Globus pallidus (tissue), 1 donor: ENCODE data around the gene APOA1.

Experiments
- DNase-seq: peaks from one replicate; pipeline ENCODE4 v3.0.0-alpha.2; 2015; ENCODE audit warnings: low spot score

Gene APOA1

DNA sequence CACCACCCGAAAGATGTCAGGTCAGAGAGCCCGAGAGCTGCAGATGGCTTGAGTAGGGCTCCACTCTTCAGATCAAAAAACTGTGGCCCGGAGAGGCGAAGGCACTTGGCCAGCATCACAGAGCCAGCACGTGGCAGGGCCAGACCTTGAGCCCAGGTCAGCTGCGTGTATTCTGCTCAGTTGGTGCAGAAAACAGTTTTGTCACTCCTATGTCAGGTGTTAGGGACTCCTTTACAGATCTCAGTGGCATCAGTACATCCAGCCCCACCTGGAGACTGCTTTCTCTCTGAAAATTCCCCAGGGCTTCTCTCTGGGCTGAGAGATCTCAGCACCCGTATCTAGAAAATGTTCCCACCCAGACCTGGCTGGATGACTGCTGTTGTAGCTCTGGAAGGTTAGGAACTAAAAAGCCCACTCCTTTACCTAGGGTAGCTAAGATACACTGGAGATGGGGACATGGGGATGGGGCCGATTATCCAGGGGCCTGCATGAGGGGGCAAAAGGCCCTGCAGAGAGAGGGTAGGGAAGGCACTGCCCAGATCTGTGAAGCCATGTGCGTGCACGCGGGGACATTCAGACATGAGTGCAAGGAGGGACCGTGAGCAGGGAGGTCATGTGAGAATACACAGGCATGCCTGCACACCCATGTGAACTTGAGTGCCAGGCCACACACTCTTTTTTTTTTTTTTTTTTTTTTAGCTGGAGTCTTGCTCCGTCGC, 3.4 kb downstream of the APOA1 start:
- no peak for DNase-seq

DNA sequence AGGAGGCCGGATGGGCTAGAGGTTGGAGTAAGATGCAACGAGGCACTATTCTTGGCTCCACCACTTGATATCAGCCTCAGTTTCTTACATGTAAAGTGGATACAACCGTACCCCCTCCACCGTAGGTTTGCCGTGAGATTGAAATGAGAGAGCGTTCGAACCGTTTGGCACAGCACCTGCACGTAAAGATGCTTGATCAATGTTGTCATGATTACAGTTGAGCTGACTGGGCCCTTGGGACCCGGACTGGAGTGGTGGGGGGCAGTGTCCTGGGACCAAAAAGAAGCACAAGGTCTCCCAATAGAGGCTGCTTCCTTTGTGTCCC, 4.0 kb downstream of the APOA1 start:
- DNase-seq: no peak

DNA sequence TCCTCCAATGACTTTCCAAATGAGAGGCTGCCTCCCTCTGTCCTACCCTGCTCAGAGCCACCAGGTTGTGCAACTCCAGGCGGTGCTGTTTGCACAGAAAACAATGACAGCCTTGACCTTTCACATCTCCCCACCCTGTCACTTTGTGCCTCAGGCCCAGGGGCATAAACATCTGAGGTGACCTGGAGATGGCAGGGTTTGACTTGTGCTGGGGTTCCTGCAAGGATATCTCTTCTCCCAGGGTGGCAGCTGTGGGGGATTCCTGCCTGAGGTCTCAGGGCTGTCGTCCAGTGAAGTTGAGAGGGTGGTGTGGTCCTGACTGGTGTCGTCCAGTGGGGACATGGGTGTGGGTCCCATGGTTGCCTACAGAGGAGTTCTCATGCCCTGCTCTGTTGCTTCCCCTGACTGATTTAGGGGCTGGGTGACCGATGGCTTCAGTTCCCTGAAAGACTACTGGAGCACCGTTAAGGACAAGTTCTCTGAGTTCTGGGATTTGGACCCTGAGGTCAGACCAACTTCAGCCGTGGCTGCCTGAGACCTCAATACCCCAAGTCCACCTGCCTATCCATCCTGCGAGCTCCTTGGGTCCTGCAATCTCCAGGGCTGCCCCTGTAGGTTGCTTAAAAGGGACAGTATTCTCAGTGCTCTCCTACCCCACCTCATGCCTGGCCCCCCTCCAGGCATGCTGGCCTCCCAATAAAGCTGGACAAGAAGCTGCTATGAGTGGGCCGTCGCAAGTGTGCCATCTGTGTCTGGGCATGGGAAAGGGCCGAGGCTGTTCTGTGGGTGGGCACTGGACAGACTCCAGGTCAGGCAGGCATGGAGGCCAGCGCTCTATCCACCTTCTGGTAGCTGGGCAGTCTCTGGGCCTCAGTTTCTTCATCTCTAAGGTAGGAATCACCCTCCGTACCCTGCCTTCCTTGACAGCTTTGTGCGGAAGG, 4.8 kb downstream of the APOA1 start:
- no peak for DNase-seq

DNA sequence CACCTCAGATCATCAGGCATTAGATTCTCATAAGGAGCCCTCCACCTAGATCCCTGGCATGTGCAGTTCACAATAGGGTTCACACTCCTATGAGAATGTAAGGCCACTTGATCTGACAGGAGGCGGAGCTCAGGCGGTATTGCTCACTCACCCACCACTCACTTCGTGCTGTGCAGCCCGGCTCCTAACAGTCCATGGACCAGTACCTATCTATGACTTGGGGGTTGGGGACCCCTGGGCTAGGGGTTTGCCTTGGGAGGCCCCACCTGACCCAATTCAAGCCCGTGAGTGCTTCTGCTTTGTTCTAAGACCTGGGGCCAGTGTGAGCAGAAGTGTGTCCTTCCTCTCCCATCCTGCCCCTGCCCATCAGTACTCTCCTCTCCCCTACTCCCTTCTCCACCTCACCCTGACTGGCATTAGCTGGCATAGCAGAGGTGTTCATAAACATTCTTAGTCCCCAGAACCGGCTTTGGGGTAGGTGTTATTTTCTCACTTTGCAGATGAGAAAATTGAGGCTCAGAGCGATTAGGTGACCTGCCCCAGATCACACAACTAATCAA, 5.6 kb downstream of the APOA1 start:
- no peak for DNase-seq

DNA sequence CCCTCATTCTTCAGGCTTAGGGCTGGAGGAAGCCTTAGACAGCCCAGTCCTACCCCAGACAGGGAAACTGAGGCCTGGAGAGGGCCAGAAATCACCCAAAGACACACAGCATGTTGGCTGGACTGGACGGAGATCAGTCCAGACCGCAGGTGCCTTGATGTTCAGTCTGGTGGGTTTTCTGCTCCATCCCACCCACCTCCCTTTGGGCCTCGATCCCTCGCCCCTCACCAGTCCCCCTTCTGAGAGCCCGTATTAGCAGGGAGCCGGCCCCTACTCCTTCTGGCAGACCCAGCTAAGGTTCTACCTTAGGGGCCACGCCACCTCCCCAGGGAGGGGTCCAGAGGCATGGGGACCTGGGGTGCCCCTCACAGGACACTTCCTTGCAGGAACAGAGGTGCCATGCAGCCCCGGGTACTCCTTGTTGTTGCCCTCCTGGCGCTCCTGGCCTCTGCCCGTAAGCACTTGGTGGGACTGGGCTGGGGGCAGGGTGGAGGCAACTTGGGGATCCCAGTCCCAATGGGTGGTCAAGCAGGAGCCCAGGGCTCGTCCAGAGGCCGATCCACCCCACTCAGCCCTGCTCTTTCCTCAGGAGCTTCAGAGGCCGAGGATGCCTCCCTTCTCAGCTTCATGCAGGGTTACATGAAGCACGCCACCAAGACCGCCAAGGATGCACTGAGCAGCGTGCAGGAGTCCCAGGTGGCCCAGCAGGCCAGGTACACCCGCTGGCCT, 7.1 kb downstream of the APOA1 start:
- DNase-seq: no peak

DNA sequence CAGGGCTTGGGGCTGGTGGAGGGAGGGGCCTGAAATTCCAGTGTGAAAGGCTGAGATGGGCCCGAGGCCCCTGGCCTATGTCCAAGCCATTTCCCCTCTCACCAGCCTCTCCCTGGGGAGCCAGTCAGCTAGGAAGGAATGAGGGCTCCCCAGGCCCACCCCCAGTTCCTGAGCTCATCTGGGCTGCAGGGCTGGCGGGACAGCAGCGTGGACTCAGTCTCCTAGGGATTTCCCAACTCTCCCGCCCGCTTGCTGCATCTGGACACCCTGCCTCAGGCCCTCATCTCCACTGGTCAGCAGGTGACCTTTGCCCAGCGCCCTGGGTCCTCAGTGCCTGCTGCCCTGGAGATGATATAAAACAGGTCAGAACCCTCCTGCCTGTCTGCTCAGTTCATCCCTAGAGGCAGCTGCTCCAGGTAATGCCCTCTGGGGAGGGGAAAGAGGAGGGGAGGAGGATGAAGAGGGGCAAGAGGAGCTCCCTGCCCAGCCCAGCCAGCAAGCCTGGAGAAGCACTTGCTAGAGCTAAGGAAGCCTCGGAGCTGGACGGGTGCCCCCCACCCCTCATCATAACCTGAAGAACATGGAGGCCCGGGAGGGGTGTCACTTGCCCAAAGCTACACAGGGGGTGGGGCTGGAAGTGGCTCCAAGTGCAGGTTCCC, 7.8 kb downstream of the APOA1 start, which contains the start of gene APOC3:
Gene APOC3, plus strand, starts transcription at position 383 of the 659 bp plus-strand sequence. CDS start 676 bp downstream, outside the sequence.
- no peak for DNase-seq

DNA sequence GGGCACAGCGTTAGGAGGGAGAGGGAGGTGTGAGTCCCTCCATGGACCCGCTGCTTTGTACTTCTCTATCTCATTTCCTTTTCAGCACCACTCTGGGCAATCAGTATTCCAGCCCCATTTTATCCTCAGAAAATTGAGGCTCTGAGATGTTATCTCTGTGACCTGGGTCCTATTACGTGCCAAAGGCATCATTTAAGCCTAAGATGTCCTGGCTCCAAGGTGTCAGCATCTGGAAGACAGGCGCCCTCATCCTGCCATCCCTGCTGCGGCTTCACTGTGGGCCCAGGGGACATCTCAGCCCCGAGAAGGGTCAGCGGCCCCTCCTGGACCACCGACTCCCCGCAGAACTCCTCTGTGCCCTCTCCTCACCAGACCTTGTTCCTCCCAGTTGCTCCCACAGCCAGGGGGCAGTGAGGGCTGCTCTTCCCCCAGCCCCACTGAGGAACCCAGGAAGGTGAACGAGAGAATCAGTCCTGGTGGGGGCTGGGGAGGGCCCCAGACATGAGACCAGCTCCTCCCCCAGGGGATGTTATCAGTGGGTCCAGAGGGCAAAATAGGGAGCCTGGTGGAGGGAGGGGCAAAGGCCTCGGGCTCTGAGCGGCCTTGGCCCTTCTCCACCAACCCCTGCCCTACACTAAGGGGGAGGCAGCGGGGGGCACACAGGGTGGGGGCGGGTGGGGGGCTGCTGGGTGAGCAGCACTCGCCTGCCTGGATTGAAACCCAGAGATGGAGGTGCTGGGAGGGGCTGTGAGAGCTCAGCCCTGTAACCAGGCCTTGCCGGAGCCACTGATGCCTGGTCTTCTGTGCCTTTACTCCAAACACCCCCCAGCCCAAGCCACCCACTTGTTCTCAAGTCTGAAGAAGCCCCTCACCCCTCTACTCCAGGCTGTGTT, 8.5 kb downstream of the APOA1 start:
- no peak for DNase-seq

DNA sequence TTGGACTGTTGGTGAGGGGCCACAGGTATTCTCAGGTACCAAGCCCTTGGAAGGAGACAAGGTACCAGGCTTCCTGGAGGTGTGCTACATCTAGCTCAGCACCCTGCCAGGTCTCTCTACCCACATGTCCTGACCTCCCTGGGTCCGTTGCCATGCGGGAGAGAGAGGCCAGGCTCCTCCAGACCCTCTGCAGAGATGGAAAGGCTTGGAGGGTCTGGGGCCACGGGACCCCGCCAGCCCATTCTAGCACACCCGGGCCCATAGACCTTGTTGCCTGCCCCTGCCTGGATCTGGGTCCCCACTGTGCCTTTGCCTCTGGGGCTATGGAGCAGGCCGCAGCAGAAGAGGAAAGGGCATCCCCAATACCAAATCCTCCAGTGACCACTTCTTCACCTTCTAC, 10.0 kb downstream of the APOA1 start:
- DNase-seq: no peak

DNA sequence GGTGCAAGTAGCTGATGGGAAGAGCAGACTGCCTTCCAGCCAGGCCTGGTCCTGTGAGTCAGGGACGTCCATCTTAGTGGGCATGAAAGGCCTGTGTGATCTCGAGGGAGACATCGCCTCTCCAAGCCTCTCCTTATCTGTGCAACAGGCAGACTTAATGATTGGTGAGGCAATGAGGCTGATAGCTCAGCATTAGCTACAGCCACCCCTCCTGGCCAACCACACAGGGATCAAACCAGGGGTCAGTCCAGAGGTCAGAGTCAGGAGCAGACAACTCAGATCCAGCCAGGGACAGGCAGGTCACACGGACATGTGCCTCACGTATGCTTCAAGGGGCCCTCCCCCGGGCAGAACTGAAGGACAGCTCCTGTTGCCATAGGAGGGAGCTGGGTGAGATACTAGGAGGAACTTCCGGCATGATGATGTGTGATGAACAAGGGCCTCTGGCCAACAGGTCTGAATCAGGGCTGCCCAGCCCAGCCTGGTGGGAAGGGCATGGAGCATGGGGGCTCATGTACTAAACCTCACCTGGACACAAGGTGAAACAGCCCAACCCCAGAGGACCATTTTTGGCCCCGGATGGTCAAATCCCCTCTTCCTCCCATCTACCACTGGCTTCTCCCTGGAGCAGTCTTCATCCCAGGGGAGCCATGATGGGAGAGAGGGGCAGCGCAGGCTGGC, 10.5 kb downstream of the APOA1 start:
- no peak for DNase-seq

DNA sequence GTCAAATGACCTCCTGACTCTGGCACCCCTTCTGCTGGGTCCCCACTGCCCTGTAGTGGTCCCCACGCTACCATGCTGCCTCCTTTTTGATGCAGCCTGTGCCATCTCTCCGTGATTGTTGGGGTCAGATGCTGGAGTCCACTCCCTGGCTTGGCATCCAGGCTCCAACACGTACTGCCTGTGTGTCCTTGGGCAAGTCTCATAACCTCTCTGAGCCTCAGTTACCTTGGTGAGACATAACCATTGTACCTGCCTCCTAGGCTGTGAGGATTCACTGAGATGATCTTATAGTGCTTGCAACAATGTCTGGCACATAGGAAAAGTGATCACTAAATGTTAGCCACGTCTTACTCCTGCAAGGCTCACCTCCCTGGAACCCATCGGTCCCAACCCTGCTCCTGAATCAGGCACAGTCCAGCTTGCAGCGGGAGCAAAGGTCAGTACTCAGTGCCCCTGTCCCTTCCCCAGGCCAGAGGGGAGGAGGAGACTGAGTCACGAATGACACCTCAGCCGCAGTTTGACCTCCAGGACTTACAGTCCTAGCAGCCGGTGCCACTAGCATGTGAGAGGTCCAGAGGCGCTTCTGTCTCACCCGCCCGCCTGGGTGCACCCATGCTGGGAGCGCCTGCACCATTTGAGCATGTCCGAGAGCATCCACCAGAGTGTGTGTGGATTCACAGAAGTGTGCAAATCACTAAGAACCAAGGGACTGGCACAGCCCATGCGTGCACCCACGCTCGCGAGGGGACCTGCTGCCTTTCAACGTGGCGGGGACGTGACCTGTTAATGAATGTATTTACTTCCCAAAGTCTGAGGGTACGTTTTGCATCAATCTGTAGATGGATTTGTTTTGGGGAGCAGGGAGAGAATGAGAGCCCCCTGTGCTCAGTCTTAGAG, 11.3 kb downstream of the APOA1 start:
- no peak for DNase-seq

DNA sequence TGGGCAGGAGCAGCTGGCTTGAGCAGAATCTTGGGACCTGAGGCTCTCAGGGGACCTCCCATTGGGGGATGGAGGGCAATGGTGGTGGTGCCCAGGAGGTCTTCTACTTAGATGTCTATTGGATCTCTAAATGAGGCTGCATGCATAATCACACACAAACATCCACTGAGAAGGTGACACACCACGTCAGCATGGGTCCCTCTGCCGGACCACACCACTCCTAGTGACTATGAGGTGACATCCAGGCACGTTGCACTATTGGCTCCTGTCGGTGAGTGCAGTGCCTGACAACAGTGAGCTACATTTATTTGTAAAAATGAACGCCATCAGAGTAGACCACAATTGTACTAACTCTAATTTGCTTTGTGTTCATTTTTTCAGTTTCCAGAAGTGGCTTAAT, 12.0 kb downstream of the APOA1 start:
- no peak for DNase-seq

DNA sequence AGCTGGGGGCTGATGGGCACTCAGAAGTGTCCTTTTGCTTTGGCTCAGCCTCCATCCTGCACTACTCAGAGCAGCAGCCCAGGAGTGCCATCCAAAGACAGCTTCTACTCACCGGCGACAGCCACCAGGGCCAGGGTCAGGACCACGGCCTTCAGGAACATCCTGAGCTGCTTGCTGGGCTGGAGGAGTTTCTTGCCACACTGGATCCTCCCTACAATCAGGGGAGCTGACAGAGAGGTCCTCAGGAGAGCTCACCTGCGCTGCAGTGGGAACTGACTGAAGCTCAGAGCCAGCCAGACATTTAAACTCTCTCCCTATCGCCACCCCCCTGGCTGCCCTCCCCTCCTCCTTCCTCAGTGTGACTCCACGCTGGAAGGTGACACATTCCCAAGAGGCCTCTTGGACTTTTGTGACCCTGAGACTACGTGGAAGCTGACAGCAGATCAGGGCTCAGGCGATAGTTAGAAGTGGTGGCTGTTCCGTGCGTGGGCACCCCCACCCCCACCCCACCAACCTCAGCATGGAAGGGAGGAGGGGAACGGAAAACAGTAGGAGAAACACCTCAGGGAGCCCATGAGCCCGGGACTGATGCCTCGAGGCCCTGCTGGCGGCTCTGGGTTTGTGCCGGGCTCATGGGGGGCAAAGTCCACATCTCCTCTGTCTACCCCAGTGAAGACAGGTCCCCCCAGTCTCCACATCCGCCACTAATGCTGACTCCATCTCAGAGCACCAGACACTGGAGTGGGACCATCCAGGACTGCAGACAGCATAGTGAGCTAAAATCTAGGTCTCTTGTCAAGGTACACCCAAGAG, 14.2 kb downstream of the APOA1 start, which contains the start of gene APOA4:
Gene APOA4, minus strand, starts transcription at position 274 of the 813 bp plus-strand sequence. Its CDS starts 113 bp downstream, at position 161.
- no peak for DNase-seq

DNA sequence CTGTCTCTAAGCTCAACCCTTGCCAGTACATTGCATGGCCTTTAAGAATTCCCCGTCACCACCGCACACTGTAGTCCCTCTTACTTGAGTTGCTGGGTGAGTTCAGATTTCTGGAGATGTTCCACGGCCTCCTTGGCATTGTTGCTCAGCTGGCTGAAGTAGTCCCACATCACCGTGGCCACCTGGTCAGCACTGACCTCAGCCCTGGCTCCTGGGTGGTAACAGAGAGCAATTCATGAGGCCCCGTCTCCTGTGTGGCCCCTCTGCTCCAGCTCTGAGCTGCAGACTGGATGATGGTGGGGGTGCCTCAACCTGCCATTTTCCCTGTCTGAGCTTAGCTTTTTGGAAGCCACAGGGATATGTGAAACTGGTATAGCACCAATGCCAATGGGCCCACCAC, 14.8 kb downstream of the APOA1 start:
- no peak for DNase-seq

DNA sequence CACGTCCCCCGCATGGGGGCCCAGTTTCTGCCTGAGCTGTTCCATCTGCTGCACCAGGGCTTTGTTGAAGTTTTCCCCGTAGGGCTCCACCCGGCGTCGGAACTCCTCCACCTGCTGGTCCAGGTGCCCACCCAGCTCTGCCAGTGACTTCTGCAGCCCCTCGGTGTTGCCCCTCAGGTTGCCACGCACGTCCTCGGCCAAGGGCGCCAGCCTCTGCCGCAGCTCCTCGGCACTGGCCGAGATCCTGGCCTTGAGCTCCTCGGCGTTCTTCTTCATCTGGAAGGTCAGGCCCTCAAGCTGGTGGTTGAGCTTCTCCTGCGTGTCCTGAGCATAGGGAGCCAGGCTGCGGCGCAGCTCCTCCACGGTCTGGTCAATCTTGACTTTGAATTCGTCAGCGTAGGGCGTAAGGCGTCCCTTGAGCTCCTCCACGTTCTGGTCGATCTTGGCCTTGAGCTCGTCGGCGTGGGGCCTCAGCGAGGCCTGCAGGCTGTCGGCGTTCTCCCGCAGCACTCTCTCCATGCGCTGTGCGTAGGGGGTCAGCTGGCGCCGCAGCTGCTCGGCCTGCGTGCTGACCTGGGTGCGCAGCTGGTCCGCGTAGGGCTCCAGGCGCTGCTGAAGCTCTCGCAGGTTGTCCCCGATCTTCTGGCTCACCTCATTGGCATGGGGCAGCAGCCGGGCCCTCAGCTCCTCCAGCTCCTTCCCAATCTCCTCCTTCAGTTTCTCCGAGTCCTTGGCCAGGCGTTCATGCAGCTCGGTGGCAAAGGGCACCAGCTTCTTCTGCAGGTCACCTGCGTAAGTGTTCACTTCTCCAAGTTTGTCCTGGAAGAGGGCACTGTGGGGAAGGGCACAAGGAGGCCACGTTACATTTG, 16.1 kb downstream of the APOA1 start:
- DNase-seq: no peak

DNA sequence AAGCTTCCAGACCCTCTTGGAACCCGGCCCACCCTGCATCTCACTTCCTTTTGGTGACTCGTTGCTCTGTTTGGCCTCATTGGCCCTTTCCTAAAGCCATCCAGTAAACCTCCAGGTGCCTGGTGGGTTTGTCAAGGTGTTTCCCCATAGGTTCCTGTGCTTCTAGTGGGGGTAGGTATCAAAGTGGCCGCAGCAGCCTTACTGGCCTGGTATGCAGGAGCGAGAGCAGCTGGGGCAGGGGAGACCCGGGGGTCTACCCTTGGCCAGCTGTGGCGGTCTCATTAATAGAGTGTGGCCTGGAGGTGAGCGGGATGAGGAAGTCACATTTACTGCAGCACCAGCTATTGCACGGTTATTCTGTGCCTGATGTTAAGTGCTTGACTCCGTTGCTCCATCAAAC, 18.4 kb downstream of the APOA1 start:
- DNase-seq: no peak

DNA sequence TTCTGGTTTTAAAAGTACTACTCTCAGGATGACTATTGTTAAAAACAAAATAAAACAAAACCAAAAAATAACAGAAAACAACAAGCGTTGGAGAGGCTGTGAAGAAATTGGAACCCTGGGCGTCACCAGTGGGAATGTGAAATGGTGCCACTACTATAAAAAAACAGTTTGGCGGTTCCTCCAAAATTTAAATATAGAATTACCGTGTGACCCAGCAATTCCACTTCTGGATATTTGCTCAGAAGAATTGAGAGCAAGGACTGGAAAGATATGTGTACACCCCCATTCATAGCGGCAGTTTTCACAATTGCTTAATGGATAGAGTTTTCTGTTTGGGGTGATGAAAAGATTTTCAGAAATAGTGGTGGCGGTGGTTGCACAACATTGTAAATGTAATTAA, 22.9 kb downstream of the APOA1 start:
- no peak for DNase-seq
